Spleen (tissue), 7 donors: Measurements from ENCODE around the gene DACT3.
A peak's percentile ranks its signal among the peaks of the same experiment; 100 is the strongest.

ENCODE experiments used
- CTCF ChIP-seq, 11 experiments: fragments of 200-600 bp in 7 of 11; fragments of 450-650 bp in 4 of 11; sonication (generic) in 4 of 11; IDR thresholded peaks in 8 of 11; conservative IDR thresholded peaks in 3 of 11; 1 replicate in 7 of 11; 2 replicates in 4 of 11; pipeline versions ENCODE4 v1.4.0 to v1.8.0; 2016 to 2021; ENCODE audit warnings: antibody characterized with exemption in 11 of 11, inconsistent platforms in 4 of 11, mild to moderate bottlenecking in 1 of 11
- POLR2A ChIP-seq, 3 donors: fragments of 450-650 bp; IDR thresholded peaks; one replicate each; pipeline ENCODE4 v1.5.1; 2017; ENCODE audit warnings: antibody characterized with exemption in 3 of 3, mild to moderate bottlenecking in 1 of 3
- POLR2AphosphoS5 ChIP-seq, 3 donors: sonication (generic); formaldehyde crosslinking; IDR thresholded peaks; one replicate each; pipeline ENCODE4 v1.5.1; 2017; ENCODE audit warnings: antibody characterized with exemption in 3 of 3
- donor health status: DM: no; HTN: no; CAD: no; lungs with moderate emphysema.
- donor health status: DM: no; HTN: no; CAD: no.
- donor health status: DM: no; HTN: no; CAD: no.

- TF ChIP-seq CTCF (IDR thresholded peaks at IDR 0.05 in 8 of 11, conservative IDR thresholded peaks at IDR 0.05 in 3 of 11) = no peak
- TF ChIP-seq POLR2A (IDR thresholded peaks at IDR 0.05) = no peak
- peak in 2 of 3 donors; percentile 25 to 58 for TF ChIP-seq POLR2AphosphoS5 (IDR thresholded peaks at IDR 0.05)
These were observed 17.2 kb upstream of the DACT3 start for GRCh38 chr19:46678110-46678732.
